Measurements from ENCODE around the gene PRR12. TPM values are rescaled to one million over a fixed set of nuclear protein-coding genes. Genes with fewer than 3 reads are reported as not detected.

The PRR12 gene
- total and polyA plus RNA-seq, 2 experiments from 2014 or later, result 5.1 to 24.7 TPM

DNA sequence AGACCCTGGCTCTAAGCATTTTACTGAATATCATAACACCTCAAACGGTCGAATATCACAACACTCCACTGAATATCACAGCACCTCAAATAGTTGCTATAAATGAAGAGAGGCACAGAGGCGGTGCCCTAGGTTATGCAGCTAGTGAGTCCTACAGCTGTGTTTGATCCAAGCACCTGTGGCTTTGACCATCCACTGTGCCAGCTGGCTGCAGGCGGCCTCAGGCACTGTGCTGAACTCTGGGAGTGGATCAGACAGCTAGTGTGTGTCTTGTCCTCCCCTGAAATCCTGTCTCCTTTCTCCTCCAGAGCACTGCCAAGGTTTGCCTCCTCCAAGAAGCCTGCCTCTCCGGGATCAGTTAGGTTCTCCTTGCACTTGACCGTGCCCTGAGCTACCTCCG is 18.0 kb upstream of the PRR12 start:
- TF ChIP-seq CTCF (IDR thresholded peaks at IDR 0.05; ENCODE audit: low read depth, low read length), result no peak
- H3K9me3 ChIP-seq (ENCODE audit: low read depth), result no peaks in the 10 kb centered on the region
- no peaks in the 10 kb centered on the region for H3K27me3 ChIP-seq
- no peak overlapping the region for H3K4me3 ChIP-seq
- no peak for DNase-seq (ENCODE audit: low read depth in 1 of 2, low spot score in 1 of 2)
- peaks cover 13% of the 10 kb centered on the region for H3K4me1 ChIP-seq (ENCODE audit: low read depth)
- H3K36me3 ChIP-seq, result peaks cover 14% of the 10 kb centered on the region
- no peak overlapping the region for H3K27ac ChIP-seq

DNA sequence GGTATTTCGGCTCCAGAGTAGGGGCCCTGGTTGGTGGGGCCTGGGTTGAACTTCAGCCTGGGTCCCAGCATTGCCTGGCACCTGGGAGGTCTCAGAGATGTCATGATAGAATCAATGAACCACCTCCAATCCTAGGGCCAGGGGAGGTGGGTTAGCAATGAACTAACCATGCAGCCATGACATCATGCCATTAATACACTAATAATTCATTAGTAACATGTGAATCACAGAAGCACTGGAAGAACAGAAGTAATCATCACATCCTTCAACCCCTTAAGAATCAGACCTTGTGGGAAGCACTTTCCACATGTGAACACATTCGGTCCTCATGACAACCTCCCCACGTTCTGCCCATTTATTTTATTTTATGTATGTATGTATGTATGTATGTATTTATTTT is 17.6 kb upstream of the PRR12 start:
- TF ChIP-seq CTCF (IDR thresholded peaks at IDR 0.05; ENCODE audit: low read depth, low read length), result no peak
- Histone ChIP-seq H3K4me1 (ENCODE audit: low read depth) (peaks cover 13% of the 10 kb centered on the region), H3K27ac (no peak overlapping the region), H3K36me3 (peaks cover 14% of the 10 kb centered on the region), H3K27me3 (no peaks in the 10 kb centered on the region), H3K4me3 (no peak overlapping the region), H3K9me3 (ENCODE audit: low read depth) (no peaks in the 10 kb centered on the region)
- DNase-seq (ENCODE audit: low read depth in 1 of 2, low spot score in 1 of 2), result no peak

DNA sequence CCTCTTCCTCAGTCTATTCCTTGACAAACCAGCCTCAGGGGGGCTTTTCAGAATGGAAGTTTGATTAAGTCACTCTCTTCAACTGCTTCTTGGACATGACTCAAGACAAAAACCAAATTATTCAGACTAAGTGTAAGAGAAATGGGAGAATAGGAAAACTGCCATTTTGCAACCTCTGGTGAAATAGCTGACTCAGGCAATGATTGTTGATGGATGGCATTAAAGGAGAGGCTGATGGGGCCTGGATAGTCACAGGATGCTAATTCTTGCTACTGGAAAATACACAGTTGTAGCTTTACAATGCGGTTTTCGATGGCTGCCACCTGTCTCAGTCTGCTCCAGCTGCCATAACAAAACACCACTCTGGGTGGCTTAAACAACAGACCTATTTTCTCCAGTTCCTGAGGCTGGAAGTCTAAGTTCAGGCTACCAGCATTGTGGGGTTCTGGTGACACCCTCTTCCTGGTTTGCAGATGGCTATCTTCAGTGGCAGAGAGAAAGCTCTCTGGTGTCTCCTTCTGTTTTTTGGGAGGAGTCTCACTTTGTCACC is 16.7 kb upstream of the PRR12 start:
- H3K9me3 ChIP-seq (ENCODE audit: low read depth), result no peaks in the 10 kb centered on the region
- H3K27ac ChIP-seq, result no peak overlapping the region
- no peak overlapping the region for H3K4me3 ChIP-seq
- no peak for DNase-seq (ENCODE audit: low read depth in 1 of 2, low spot score in 1 of 2)
- no peak for TF ChIP-seq CTCF (IDR thresholded peaks at IDR 0.05; ENCODE audit: low read depth, low read length)
- peaks cover 19% of the 10 kb centered on the region for H3K4me1 ChIP-seq (ENCODE audit: low read depth)
- H3K36me3 ChIP-seq, result peaks cover 14% of the 10 kb centered on the region
- no peaks in the 10 kb centered on the region for H3K27me3 ChIP-seq

GRCh38 chr19:49579193-49579592 is 11.8 kb upstream of the PRR12 start:
- Histone ChIP-seq H3K27ac (peak overlapping the region; percentile 66), H3K9me3 (ENCODE audit: low read depth) (no peaks in the 10 kb centered on the region), H3K27me3 (no peaks in the 10 kb centered on the region), H3K36me3 (peaks cover 11% of the 10 kb centered on the region), H3K4me1 (ENCODE audit: low read depth) (peaks cover 10% of the 10 kb centered on the region), H3K4me3 (peak overlapping the region; percentile 73)
- no peak for TF ChIP-seq CTCF (IDR thresholded peaks at IDR 0.05; ENCODE audit: low read depth, low read length)
- no peak for DNase-seq (ENCODE audit: low read depth in 1 of 2, low spot score in 1 of 2)

DNA sequence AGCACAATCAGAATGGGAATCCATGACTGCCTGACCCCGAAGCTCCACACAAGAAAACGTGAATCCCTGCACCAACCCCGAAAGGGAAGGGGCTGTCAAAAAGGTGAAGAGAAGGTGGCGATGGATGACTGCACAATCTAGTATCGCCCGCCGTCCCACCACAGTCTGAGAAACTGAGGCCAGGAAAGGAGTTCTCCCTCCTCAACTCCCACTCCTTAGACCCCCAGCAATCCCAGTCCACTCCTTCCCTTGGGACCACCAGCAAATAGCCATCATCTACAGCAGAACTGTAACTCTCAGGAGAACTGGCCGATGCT is 11.1 kb upstream of the PRR12 start:
- no peaks in the 10 kb centered on the region for H3K27me3 ChIP-seq
- peaks cover 9% of the 10 kb centered on the region for H3K36me3 ChIP-seq
- H3K27ac ChIP-seq, result peak overlapping the region; percentile 66
- no peak for TF ChIP-seq CTCF (IDR thresholded peaks at IDR 0.05; ENCODE audit: low read depth, low read length)
- peaks cover 10% of the 10 kb centered on the region for H3K4me1 ChIP-seq (ENCODE audit: low read depth)
- no peaks in the 10 kb centered on the region for H3K9me3 ChIP-seq (ENCODE audit: low read depth)
- no peak for DNase-seq (ENCODE audit: low read depth in 1 of 2, low spot score in 1 of 2)
- H3K4me3 ChIP-seq, result peak overlapping the region; percentile 73

Measured in cardiac muscle cell (in vitro differentiated cells and primary cell).